HG02642 (cell line): ENCODE measurements around the gene KRT81.

Source experiments
- ATAC-seq: cut with Tn5 transposase; IDR thresholded peaks from one replicate; pipeline ENCODE4 v1.9.1; 2021; ENCODE audit warnings: mild to moderate bottlenecking; ENCODE audit not compliant: unreplicated experiment, poor library complexity

Gene KRT81

GRCh38 chr12:52291267-52291935 is at the start of gene KRT81:
Gene KRT81, minus strand, starts transcription at chr12:52291534. Its CDS starts 69 bp downstream, at chr12:52291465.
- no peak for ATAC-seq

GRCh38 chr12:52338241-52338960 is 47.1 kb upstream of the KRT81 start:
- no peak for ATAC-seq

DNA sequence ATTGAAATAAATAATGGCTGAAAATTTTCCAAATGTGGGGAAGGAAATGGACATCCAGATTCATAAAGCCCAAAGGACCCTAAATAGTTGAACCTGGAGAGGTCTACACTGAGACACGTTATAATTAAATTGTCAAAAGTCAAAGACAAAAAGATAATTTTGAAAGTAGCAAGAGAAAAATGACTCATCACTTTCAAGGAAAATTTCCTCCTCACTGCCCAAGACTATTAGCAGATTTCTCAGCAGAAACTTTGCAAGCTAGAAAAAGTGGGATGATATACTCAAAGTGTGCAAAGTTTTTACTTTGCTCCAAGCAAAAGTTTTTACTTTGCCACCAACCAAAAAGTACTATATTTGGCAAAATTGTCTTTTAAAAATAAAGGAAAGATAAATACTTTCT is 45.7 kb upstream of the KRT81 start:
- no peak for ATAC-seq

- ATAC-seq = no peak
Measured at GRCh38 chr12:52336641-52337040, 45.3 kb upstream of the KRT81 start.

- no peak for ATAC-seq
Measured at GRCh38 chr12:52335598-52336262, 44.4 kb upstream of the KRT81 start.

DNA sequence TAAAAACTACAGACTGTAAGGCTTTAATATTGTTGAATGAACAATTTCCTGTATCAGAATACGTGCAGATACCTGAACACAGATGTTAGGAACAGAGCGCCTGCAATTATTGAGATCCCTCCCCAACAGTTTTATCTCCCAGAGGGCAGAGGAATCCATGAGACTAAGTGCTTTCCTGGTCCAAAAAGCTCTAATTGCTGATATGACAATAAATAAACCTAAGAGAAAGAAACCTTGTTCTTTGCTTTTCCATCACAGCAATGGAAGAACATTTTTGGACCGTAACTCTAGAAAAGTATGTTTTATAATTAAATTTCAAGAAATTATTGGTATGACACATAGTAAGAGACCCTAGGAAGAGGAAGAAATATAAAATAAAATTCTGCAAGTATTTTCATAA is 42.9 kb upstream of the KRT81 start:
- ATAC-seq = no peak

GRCh38 chr12:52333321-52333720 is 42.0 kb upstream of the KRT81 start:
- ATAC-seq = no peak

GRCh38 chr12:52332381-52332780 is 41.0 kb upstream of the KRT81 start:
- no peak for ATAC-seq

- ATAC-seq = no peak
Measured at GRCh38 chr12:52331833-52332232, 40.5 kb upstream of the KRT81 start.

DNA sequence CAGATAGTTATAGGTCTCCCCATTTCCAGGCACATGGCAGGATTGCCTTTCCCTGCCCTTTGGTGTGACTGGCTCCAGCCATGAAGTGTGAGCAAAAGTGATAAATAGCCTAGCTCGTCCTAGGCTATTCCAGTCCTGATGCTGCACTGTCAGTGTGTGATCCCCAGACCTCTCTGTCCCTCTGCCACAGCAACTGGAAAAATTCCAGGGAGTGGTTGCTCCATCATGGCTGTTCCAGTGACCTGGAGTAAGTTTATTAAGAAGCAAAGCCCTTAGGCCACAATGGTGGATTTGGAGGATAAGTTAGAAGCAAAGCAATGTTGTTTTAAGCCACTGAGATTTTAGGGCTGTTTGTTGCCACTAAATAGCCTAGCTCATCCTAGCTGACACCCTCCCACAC is 39.7 kb upstream of the KRT81 start:
- ATAC-seq = no peak

- no peak for ATAC-seq
Measured at GRCh38 chr12:52327830-52328500, 36.6 kb upstream of the KRT81 start.

DNA sequence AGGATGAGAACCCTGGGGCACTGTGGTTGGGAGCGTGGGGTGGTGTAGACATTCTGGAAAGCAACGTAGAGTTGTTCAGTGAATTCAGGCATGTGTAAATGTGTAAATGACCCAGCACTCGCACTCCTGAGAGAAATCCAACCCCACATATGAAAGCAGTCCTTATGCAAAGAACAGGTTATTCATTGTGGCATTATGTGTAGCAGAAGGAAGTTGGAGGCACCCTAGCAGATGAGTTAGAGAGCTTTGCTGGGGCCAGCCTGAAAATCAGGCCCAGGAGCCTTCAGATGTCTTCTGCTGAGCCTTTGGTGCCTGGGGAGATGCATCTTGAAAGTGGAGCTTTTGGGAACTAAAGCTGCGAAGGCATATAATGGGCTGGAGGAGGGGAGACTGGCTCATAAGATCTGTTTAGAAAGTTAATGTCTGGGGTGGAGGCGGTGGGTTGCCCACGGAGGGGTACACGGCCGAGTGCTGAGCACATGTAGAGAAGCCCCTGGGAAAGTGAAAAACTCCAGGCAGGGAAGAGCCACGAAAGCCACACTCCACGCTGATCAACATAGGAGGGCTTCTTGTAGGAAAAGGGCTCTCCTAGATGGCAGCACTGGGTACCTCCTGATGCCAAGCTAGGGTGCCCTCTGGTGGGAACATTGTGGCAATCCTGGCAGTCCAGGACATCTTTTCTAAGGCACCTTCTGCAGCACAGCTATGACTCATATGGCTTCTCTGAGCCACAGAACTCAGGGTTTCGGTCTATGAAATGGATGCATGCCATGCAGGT is 35.9 kb upstream of the KRT81 start:
- ATAC-seq = peak; percentile 88

GRCh38 chr12:52324153-52324444 is 32.8 kb upstream of the KRT81 start:
- no peak for ATAC-seq

DNA sequence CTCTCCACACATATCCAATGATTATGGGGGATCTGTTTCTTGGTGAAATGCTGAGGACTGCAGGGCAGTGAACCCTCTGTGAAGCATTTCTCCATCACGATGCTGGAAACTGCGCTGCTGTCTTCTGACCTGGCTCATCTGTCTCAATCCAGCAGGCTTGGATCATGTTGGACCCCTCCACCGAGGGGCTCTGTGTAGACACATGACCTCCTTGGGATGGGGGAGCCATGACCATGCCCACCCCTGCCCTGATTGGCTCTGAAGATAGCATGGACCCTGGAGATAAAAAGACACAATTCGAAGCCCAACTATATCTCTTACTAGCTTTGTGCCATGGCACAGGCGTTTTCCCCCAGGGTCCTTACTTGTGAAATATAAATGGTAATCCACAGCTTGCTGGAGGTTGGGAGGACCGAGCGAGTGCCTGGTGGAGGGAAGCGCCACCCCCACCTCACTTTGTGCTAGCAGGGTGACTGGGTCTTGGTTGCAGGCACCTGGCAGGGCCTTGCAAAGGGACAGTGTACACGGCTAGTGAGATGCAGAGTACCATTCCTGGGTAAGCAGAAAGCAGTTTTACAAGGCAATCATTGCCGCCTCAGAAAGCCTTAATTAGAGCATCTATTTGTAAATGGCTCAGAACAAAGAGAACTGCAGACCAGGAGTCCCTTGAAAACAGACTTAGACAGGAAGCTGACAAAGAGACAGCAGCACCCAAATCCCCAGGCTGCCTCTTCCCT is 32.2 kb upstream of the KRT81 start:
- no peak for ATAC-seq

GRCh38 chr12:52323001-52323400 is 31.7 kb upstream of the KRT81 start:
- ATAC-seq = no peak

GRCh38 chr12:52322069-52322468 is 30.7 kb upstream of the KRT81 start:
- no peak for ATAC-seq

- ATAC-seq = no peak
Measured at GRCh38 chr12:52321418-52321817, 30.1 kb upstream of the KRT81 start.

DNA sequence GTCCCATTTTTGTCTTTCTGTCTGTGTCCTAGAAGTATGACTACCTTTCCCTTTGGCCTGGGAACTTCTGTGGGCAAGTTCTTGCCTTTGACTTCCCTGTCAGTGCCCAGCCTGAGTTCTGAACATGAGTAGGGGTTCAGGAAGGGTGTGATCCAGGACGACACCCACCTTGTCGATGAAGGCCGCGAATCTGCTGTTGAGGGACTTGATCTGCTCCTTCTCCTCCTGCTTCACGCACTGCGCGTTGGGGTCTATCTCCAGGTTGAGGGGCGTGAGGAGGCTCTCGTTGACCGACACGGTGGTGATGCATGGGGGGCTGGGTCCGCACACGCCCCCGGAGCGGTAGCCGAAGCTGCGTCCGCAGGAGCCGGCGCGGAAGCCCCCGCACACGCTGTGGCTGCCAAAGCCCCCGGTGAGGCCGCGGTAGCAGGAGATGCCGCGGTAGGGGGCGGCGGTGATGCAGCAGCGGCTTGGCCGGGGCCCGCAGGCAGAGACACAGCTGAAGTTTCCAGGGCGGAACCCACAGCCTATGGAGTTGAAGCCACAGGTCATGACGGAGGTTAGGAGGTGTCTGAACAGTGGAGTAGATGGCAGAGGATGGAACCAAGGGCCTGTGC is 29.6 kb upstream of the KRT81 start, which contains the start of gene KRT83:
Gene KRT83, minus strand, starts transcription at position 615 of the 617 bp plus-strand sequence. Its CDS starts 63 bp downstream, at position 552.
- no peak for ATAC-seq

DNA sequence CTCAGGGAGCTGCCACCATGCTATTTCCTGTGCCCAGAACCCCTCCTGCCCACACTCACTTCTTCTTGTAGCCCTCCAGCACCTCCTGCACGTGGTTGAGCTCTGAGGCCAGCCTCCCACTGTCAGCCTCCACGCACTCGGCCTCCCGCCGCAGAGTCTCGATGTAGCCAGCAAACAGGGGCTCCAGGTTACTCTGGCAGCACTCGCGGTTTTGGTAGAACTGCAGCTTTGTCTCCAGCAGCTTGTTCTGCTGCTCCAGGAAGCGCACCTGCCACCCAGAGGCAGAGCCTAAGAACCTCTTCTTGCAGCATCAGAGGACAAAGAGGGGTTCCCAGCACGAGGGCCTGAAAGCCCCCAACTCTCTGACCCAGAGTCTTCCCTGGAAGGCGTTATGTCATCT is 27.8 kb upstream of the KRT81 start:
- no peak for ATAC-seq
